GM12878 (cell line): Measurements from ENCODE around the gene RASAL2. TPM values are rescaled to one million over a fixed set of nuclear protein-coding genes. Genes with fewer than 3 reads are reported as not detected.

Experiments used
- CTCF ChIP-seq, 3 experiments: IDR thresholded peaks in 2 of 3; conservative IDR thresholded peaks in 1 of 3; 2 replicates each; pipeline ENCODE4 v1.5.1; 2011; ENCODE audit warnings: low read depth in 3 of 3, low read length in 3 of 3, mild to moderate bottlenecking in 3 of 3, control low read depth in 2 of 3, moderate library complexity in 2 of 3, inconsistent platforms in 1 of 3, mixed read lengths in 1 of 3; ENCODE audit not compliant: control insufficient read depth in 2 of 3, insufficient read depth in 1 of 3; ENCODE audit errors: extremely low read depth in 1 of 3
- E2F8 ChIP-seq: fragments of 450-650 bp; IDR thresholded peaks from 2 replicates; pipeline ENCODE4 v1.6.1; 2018; ENCODE audit warnings: mild to moderate bottlenecking, low read depth, moderate library complexity; ENCODE audit not compliant: partially characterized antibody
- E4F1 ChIP-seq: fragments of 450-650 bp; IDR thresholded peaks from 2 replicates; pipeline ENCODE4 v1.6.1; 2018; ENCODE audit warnings: borderline replicate concordance, mild to moderate bottlenecking; ENCODE audit not compliant: partially characterized antibody
- EED ChIP-seq: sonication (generic); IDR thresholded peaks from 2 replicates; pipeline ENCODE4 v1.6.1; 2016; ENCODE audit warnings: antibody characterized with exemption, low read depth
- EP300 ChIP-seq, 2 experiments: fragments of 150-350 bp in 1 of 2; IDR thresholded peaks; 2 replicates each; pipeline ENCODE4 v1.6.1; 2011 to 2012; ENCODE audit warnings: low read depth in 2 of 2, low read length in 2 of 2, borderline replicate concordance in 1 of 2, improper control_type of control experiment in 1 of 2, inconsistent platforms in 1 of 2; ENCODE audit not compliant: control insufficient read depth in 1 of 2
- EZH2 ChIP-seq: IDR thresholded peaks from 2 replicates; pipeline ENCODE4 v1.6.1; 2012; ENCODE audit warnings: low read depth, mild to moderate bottlenecking, control low read depth, inconsistent platforms, low read length, borderline replicate concordance; ENCODE audit not compliant: control insufficient read depth
- GABPA ChIP-seq: IDR thresholded peaks from 2 replicates; pipeline ENCODE4 v1.6.1; 2014; ENCODE audit warnings: antibody characterized with exemption, low read depth, mild to moderate bottlenecking, inconsistent platforms
- IKZF2 ChIP-seq, 2 experiments: fragments of 450-650 bp; IDR thresholded peaks; 2 replicates each; pipeline ENCODE4 v1.6.1; 2017; ENCODE audit warnings: mild to moderate bottlenecking in 2 of 2, moderate library complexity in 2 of 2
- IRF4 ChIP-seq: IDR thresholded peaks from 2 replicates; pipeline ENCODE4 v1.6.1; 2011; ENCODE audit warnings: low read depth, low read length
- JUNB ChIP-seq: IDR thresholded peaks from 2 replicates; pipeline ENCODE4 v1.6.1; 2016; ENCODE audit warnings: antibody characterized with exemption, mild to moderate bottlenecking
- JUND ChIP-seq: IDR thresholded peaks from 2 replicates; pipeline ENCODE4 v1.6.1; 2012; ENCODE audit warnings: low read depth, mild to moderate bottlenecking, low read length, improper control_type of control experiment, moderate library complexity
- MAX ChIP-seq: IDR thresholded peaks from 2 replicates; pipeline ENCODE4 v1.6.1; 2012; ENCODE audit warnings: low read depth, low read length, improper control_type of control experiment
- NBN ChIP-seq: fragments of 450-650 bp; IDR thresholded peaks from 2 replicates; pipeline ENCODE4 v1.6.1; 2016
- NFYA ChIP-seq: IDR thresholded peaks from 2 replicates; pipeline ENCODE4 v1.6.1; 2011; ENCODE audit warnings: low read depth, mild to moderate bottlenecking, low read length, improper control_type of control experiment, borderline replicate concordance
- NR2F1 ChIP-seq: fragments of 450-650 bp; conservative IDR thresholded peaks from 2 replicates; pipeline ENCODE4 v1.6.1; 2017; ENCODE audit warnings: mild to moderate bottlenecking
- PML ChIP-seq: IDR thresholded peaks from 2 replicates; pipeline ENCODE4 v1.6.1; 2012; ENCODE audit warnings: low read length, inconsistent platforms
- POLR2AphosphoS5 ChIP-seq: IDR thresholded peaks from 2 replicates; pipeline ENCODE4 v1.6.1; 2011; ENCODE audit warnings: mild to moderate bottlenecking, low read length, inconsistent platforms
- SMARCA5 ChIP-seq: fragments of 450-650 bp; IDR thresholded peaks from 2 replicates; pipeline ENCODE4 v1.6.1; 2017; ENCODE audit warnings: mild to moderate bottlenecking
- SMC3 ChIP-seq: IDR thresholded peaks from 2 replicates; pipeline ENCODE4 v1.6.1; 2011; ENCODE audit warnings: low read length, improper control_type of control experiment, borderline replicate concordance
- STAT1 ChIP-seq: fragments of 450-650 bp; conservative IDR thresholded peaks from 2 replicates; pipeline ENCODE4 v1.6.1; 2014; ENCODE audit warnings: antibody characterized with exemption, mild to moderate bottlenecking
- STAT3 ChIP-seq: IDR thresholded peaks from 2 replicates; pipeline ENCODE4 v1.6.1; 2011; ENCODE audit warnings: low read depth, low read length, improper control_type of control experiment
- TBL1XR1 ChIP-seq: IDR thresholded peaks from 2 replicates; pipeline ENCODE4 v1.6.1; 2012; ENCODE audit warnings: low read depth, low read length, improper control_type of control experiment
- ZNF622 ChIP-seq: fragments of 450-650 bp; IDR thresholded peaks from 2 replicates; pipeline ENCODE4 v1.6.1; 2017; ENCODE audit warnings: mild to moderate bottlenecking, inconsistent platforms
- polyA plus RNA-seq, 11 experiments: library from polyadenylated mRNA; depleted of rRNA in 4 of 11; unstranded in 6 of 11; stranded (reverse) in 5 of 11; fragments of >200 nt; fragmentation: Nextera tagmentation in 4 of 11; fragmentation: Illumina TruSeq in 1 of 11; extraction: Ambion mirVana in 4 of 11; extraction: Trizol in 1 of 11; gene quantifications; 1 replicate in 1 of 11; 2 replicates in 10 of 11; pipeline versions ENCODE4 v1.2.1 to v1.2.3, GENCODE V29; 2011 to 2016; ENCODE audit warnings: inconsistent platforms in 2 of 11, missing spikeins in 2 of 11, low read depth in 1 of 11
- total RNA-seq, 4 experiments: library from RNA; depleted of rRNA in 3 of 4; stranded (reverse); fragments of >200 nt in 3 of 4; fragmentation: Illumina TruSeq in 1 of 4; extraction: Trizol in 1 of 4; gene quantifications; 2 replicates each; pipeline versions ENCODE4 v1.2.1 to v1.2.3, GENCODE V29; 2013 to 2021

The RASAL2 gene
- total and polyA plus RNA-seq, 10 of the 15 experiments (the other 5 are each of a cell fraction or from before 2014, with no cell fraction given) = 0.02 to 6.9 (median 0.17) TPM; not detected in 1

GRCh38 chr1:178066908-178067614 is 26.8 kb upstream of the RASAL2 start (continued):
- no peak for TF ChIP-seq E2F8
- no peak for TF ChIP-seq ZNF622
- TF ChIP-seq NR2F1 = peak; percentile 80; the same call in 1 of the 2 replicates
- no peak for TF ChIP-seq PML
- TF ChIP-seq STAT3 = no peak
- 0 out of 2 replicates have a peak, but pooled peaks have one; percentile 5 for TF ChIP-seq JUND
- peak; percentile 96 for TF ChIP-seq IKZF2 (IDR thresholded peaks at IDR 0.05)
- no peak for TF ChIP-seq NFYA
- TF ChIP-seq SMC3 = no peak
- TF ChIP-seq TBL1XR1 = no peak
- TF ChIP-seq NBN = peak; percentile 95
- no peak for TF ChIP-seq SMARCA5
- no peak for TF ChIP-seq STAT1
- peak; percentile 71 for TF ChIP-seq JUNB
- TF ChIP-seq E4F1 = no peak
- no peak for TF ChIP-seq POLR2AphosphoS5
- TF ChIP-seq IRF4 = peak; percentile 86
- TF ChIP-seq GABPA = no peak
- no peak for TF ChIP-seq MAX
- TF ChIP-seq EZH2 = no peak
- TF ChIP-seq EED = peak; percentile 84
- TF ChIP-seq CTCF (IDR thresholded peaks at IDR 0.05 in 2 of 3, conservative IDR thresholded peaks at IDR 0.05 in 1 of 3; ENCODE audit: control insufficient read depth in 2 of 3, extremely low read depth in 1 of 3, insufficient read depth in 1 of 3, low read depth in 3 of 3, low read length in 3 of 3) = no peak
- peak; percentile 85 to 92 for TF ChIP-seq EP300 (IDR thresholded peaks at IDR 0.05; ENCODE audit: borderline replicate concordance in 1 of 2, control insufficient read depth in 1 of 2, low read depth in 2 of 2, low read length in 2 of 2)
